ENCODE results near the gene MMP21. TPM values are rescaled to one million over a fixed set of nuclear protein-coding genes. Genes with fewer than 3 reads are reported as not detected.
A peak's percentile ranks its signal among the peaks of the same experiment; 100 is the strongest.

The MMP21 gene, protein sequence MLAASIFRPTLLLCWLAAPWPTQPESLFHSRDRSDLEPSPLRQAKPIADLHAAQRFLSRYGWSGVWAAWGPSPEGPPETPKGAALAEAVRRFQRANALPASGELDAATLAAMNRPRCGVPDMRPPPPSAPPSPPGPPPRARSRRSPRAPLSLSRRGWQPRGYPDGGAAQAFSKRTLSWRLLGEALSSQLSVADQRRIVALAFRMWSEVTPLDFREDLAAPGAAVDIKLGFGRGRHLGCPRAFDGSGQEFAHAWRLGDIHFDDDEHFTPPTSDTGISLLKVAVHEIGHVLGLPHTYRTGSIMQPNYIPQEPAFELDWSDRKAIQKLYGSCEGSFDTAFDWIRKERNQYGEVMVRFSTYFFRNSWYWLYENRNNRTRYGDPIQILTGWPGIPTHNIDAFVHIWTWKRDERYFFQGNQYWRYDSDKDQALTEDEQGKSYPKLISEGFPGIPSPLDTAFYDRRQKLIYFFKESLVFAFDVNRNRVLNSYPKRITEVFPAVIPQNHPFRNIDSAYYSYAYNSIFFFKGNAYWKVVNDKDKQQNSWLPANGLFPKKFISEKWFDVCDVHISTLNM
- total RNA-seq = not detected

DNA sequence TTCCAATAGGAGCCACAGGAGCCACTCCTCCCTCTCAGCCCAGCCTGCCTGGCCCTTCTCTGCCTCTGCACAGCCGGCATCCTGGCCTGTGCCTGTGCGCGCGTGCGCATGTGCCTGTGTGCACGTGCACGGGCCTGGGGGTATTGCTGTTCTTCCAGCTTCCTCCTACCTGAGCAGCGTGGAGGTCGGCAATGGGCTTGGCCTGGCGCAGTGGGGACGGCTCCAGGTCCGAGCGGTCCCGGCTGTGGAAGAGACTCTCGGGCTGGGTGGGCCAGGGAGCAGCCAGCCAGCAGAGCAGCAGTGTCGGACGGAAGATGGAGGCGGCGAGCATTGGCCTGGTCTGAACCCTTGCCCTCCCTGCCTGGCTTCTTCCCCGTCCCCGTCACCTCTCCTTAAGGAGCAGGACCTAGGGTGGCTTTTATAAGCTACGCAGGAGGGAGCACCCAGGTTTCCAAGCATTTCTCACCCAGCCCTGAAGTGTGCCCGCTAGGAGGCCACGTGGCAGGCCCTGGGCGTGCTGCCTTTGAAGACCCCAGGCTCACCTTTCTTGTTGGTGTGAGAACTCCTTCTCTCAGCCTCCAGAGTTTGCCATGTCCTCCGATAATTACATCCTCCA is at the start of gene MMP21:
Gene MMP21 (minus strand): TSS at position 331 of the 616 bp plus-strand sequence. CDS start 0 bp downstream, at position 331.
- H3K36me3 ChIP-seq = no peaks in the 10 kb centered on the region
- H3K27ac ChIP-seq = no peak within 1 kb of the TSS
- DNase-seq (ENCODE audit: extremely low spot score in 2 of 2) = no peak
- no peaks in the 10 kb centered on the region for H3K9me3 ChIP-seq
- intact Hi-C loops (cut with DNase I) = no loop called here
- TF ChIP-seq CTCF (IDR thresholded peaks at IDR 0.05) (no peak), POLR2A (IDR thresholded peaks at IDR 0.05) (no peak), POLR2AphosphoS5 (IDR thresholded peaks at IDR 0.05; ENCODE audit: insufficient read depth in 1 of 2, low read depth in 1 of 2) (no peak)
- no peaks in the 10 kb centered on the region for H3K4me1 ChIP-seq
- no peak within 1 kb of the TSS for H3K4me3 ChIP-seq
- H3K27me3 ChIP-seq = no peaks in the 10 kb centered on the region

GRCh38 chr10:125824736-125825135 is 49.1 kb upstream of the MMP21 start:
- TF ChIP-seq POLR2AphosphoS5 (IDR thresholded peaks at IDR 0.05; ENCODE audit: insufficient read depth in 1 of 2, low read depth in 1 of 2) = no peak
- TF ChIP-seq POLR2A (IDR thresholded peaks at IDR 0.05) = no peak
- TF ChIP-seq CTCF (IDR thresholded peaks at IDR 0.05) = no peak
- DNase-seq (ENCODE audit: extremely low spot score in 2 of 2) = no peak
- Histone ChIP-seq H3K27ac (no peak overlapping the region), H3K4me1 (peaks cover 45% of the 10 kb centered on the region), H3K9me3 (no peaks in the 10 kb centered on the region), H3K36me3 (peaks cover 0 to 34% of the 10 kb centered on the region in 2 donors), H3K4me3 (peak overlapping the region in 1 of 2 donors; percentile 96), H3K27me3 (no peaks in the 10 kb centered on the region)
- intact Hi-C loops (cut with DNase I) = no loop called here

- H3K36me3 ChIP-seq = peaks cover 0 to 24% of the 10 kb centered on the region in 2 donors
- peak overlapping the region; percentile 96 to 98 for H3K4me3 ChIP-seq
- H3K9me3 ChIP-seq = no peaks in the 10 kb centered on the region
- peaks cover 45% of the 10 kb centered on the region for H3K4me1 ChIP-seq
- H3K27ac ChIP-seq = peak overlapping the region; percentile 86
- DNase-seq (ENCODE audit: extremely low spot score in 2 of 2) = no peak
- TF ChIP-seq POLR2A (IDR thresholded peaks at IDR 0.05) (no peak), POLR2AphosphoS5 (IDR thresholded peaks at IDR 0.05; ENCODE audit: insufficient read depth in 1 of 2, low read depth in 1 of 2) (peak in 1 of 2 donors; percentile 27), CTCF (IDR thresholded peaks at IDR 0.05) (no peak)
- intact Hi-C loops (cut with DNase I) = no loop called here
- no peaks in the 10 kb centered on the region for H3K27me3 ChIP-seq
These were observed 48.1 kb upstream of the MMP21 start for GRCh38 chr10:125823663-125824251.

DNA sequence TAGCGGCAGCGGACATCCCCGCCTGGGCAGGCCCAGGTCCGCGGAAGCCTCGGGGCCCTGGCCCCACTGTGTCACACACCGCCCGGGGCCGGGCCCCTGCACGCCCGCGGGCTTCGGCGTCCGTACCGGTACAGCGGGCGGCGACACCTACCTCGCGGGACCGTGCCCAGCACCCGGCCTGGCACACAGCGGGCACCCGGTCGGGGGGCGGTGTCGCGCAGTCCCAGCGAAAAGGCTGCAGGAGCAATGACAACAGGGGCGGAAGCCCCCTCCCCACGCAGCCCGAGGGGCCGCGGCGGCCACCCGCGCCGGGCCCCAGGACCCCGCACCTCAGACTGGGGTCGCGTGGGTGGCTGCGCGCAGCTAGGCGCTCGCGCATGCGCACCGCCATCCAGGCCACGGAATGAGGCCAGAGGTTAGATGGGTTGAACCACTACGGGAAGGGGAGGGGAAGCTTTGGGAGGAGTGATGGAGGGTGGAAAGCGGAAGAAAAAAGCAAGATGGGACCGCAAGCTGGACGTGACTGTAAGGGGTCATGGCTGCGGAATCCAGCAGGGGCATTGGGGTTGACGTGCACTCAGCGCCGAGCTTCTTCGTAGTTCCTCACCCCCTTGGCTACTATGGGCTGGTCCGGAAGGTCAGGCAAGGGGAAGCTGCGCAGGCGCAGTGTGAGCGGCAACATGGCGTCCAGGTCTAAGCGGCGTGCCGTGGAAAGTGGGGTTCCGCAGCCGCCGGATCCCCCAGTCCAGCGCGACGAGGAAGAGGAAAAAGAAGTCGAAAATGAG is 47.4 kb upstream of the MMP21 start, which contains the start of the genes BCCIP and UROS:
Gene BCCIP (plus strand): TSS at position 669 of the 785 bp plus-strand sequence. CDS start 12 bp downstream, at position 681.
Gene UROS (minus strand): TSS at position 381 of the 785 bp plus-strand sequence. CDS start 6,759 bp downstream, outside the sequence.
- Histone ChIP-seq H3K36me3 (peaks cover 0 to 17% of the 10 kb centered on the region in 2 donors), H3K4me3 (peak within 1 kb of the TSS; percentile 96 to 98), H3K27me3 (no peaks in the 10 kb centered on the region), H3K4me1 (peaks cover 45% of the 10 kb centered on the region), H3K27ac (peak within 1 kb of the TSS; percentile 86), H3K9me3 (no peaks in the 10 kb centered on the region)
- intact Hi-C loops (cut with DNase I) = no loop called here
- peak in 1 of 3 experiments; percentile 4 for TF ChIP-seq CTCF (IDR thresholded peaks at IDR 0.05)
- TF ChIP-seq POLR2AphosphoS5 (IDR thresholded peaks at IDR 0.05; ENCODE audit: insufficient read depth in 1 of 2, low read depth in 1 of 2) = peak; percentile 94
- TF ChIP-seq POLR2A (IDR thresholded peaks at IDR 0.05) = peak in 1 of 2 donors; percentile 51
- peak in 1 of 2 donors; percentile 88 for DNase-seq (ENCODE audit: extremely low spot score in 2 of 2)
